Endothelial cell of umbilical vein (primary cell): ENCODE data around the gene UNKL. TPM values are rescaled to one million over a fixed set of nuclear protein-coding genes. Genes with fewer than 3 reads are reported as not detected.

ENCODE experiments used
- BruUV-seq: library from RNA; stranded (reverse); fragments of 400-500 nt; replicated peaks from 2 replicates; lab custom pipeline; 2021; lab: Mats Ljungman, UMichigan
- CTCF ChIA-PET: fragments of 300-600, 350-600 bp; sonication (Branson Sonifier 250); formaldehyde crosslinking; loops from one replicate; lab custom pipeline; 2021; ENCODE audit warnings: antibody characterized with exemption, inconsistent platforms; lab: Charles Lee
- POLR2A ChIA-PET: fragments of 300-600, 350-600 bp; sonication (Branson Sonifier 250); formaldehyde crosslinking; loops from one replicate; lab custom pipeline; 2021; ENCODE audit warnings: antibody characterized with exemption, inconsistent platforms; lab: Charles Lee
- DNase-seq: peaks from one replicate; pipeline ENCODE4 v3.0.0-alpha.2; 2011; ENCODE audit warnings: low read depth, low spot score
- FAIRE-seq: peaks from 2 replicates; lab custom pipeline; 2011; peaks lifted over from hg19 to GRCh38; lab: Jason Lieb, UNC
- H2AFZ ChIP-seq: 2 replicates; pipeline ENCODE4 v1.6.0; 2012; ENCODE audit warnings: low read depth, low read length, control low read depth, inconsistent platforms
- H3K27ac ChIP-seq: 2 replicates; pipeline ENCODE4 v1.5.1; 2011; ENCODE audit warnings: low read depth, mild to moderate bottlenecking, control low read depth, low read length, moderate library complexity; ENCODE audit not compliant: insufficient read depth
- H3K27me3 ChIP-seq, 2 experiments: 2 replicates each; pipeline versions ENCODE4 v1.6.0 to v1.6.1; 2011; ENCODE audit warnings: low read length in 2 of 2, mixed read lengths in 1 of 2; ENCODE audit not compliant: control insufficient read depth in 2 of 2, insufficient read depth in 2 of 2
- H3K36me3 ChIP-seq, 2 experiments: 2 replicates in 1 of 2; 3 replicates in 1 of 2; pipeline ENCODE4 v1.5.1; 2011; ENCODE audit warnings: low read length in 2 of 2, mild to moderate bottlenecking in 1 of 2, moderate library complexity in 1 of 2; ENCODE audit not compliant: control insufficient read depth in 2 of 2, insufficient read depth in 2 of 2; ENCODE audit errors: extremely low read depth in 1 of 2
- H3K4me1 ChIP-seq: 3 replicates; pipeline ENCODE4 v1.5.1; 2011; ENCODE audit warnings: mild to moderate bottlenecking, low read length; ENCODE audit not compliant: control insufficient read depth, insufficient read depth; ENCODE audit errors: extremely low read depth
- H3K4me2 ChIP-seq: 2 replicates; pipeline ENCODE4 v1.6.1; 2011; ENCODE audit warnings: low read length, control low read depth, mixed read lengths; ENCODE audit not compliant: insufficient read depth
- H3K4me3 ChIP-seq, 3 experiments: fragments of 200-600 bp in 1 of 3; sonication (generic), shearing (Covaris generic) in 1 of 3; replicated peaks in 1 of 3; 2 replicates each; pipeline ENCODE4 v1.5.1; 2011 to 2016; ENCODE audit warnings: control low read depth in 3 of 3, low read length in 3 of 3, mild to moderate bottlenecking in 2 of 3, inconsistent platforms in 1 of 3, low read depth in 1 of 3, moderate library complexity in 1 of 3; ENCODE audit not compliant: insufficient read depth in 1 of 3
- H3K79me2 ChIP-seq: 2 replicates; pipeline ENCODE4 v1.6.0; 2012; ENCODE audit warnings: low read length, inconsistent platforms; ENCODE audit not compliant: control insufficient read depth, insufficient read depth
- H3K9ac ChIP-seq: replicated peaks from 2 replicates; pipeline ENCODE3; 2011; ENCODE audit warnings: low read length, control low read depth; ENCODE audit not compliant: insufficient read depth; ENCODE audit errors: extremely low read depth
- H3K9me1 ChIP-seq: replicated peaks from 3 replicates; pipeline ENCODE4 v1.6.0; 2011; ENCODE audit warnings: mild to moderate bottlenecking, low read length; ENCODE audit not compliant: control insufficient read depth, insufficient read depth; ENCODE audit errors: extremely low read depth
- H3K9me3 ChIP-seq: replicated peaks from 2 replicates; pipeline ENCODE4 v1.5.1; 2012; ENCODE audit warnings: low read length, inconsistent platforms; ENCODE audit not compliant: control insufficient read depth, insufficient read depth
- H4K20me1 ChIP-seq: replicated peaks from 2 replicates; pipeline ENCODE3; 2011; ENCODE audit warnings: mild to moderate bottlenecking, low read length; ENCODE audit not compliant: control insufficient read depth, insufficient read depth; ENCODE audit errors: extremely low read depth
- CTCF ChIP-seq, 2 donors: IDR thresholded peaks; 1 replicate in 1 of 2; 2 replicates in 1 of 2; pipeline ENCODE4 v1.5.1; 2011; ENCODE audit warnings: low read length in 2 of 2, mild to moderate bottlenecking in 2 of 2, moderate library complexity in 2 of 2, control low read depth in 1 of 2, inconsistent platforms in 1 of 2, low read depth in 1 of 2; ENCODE audit not compliant: insufficient read depth in 1 of 2; ENCODE audit errors: extremely low read depth in 1 of 2
- EZH2 ChIP-seq: IDR thresholded peaks from 2 replicates; pipeline ENCODE4 v1.6.1; 2012; ENCODE audit warnings: borderline replicate concordance, low read depth, mild to moderate bottlenecking, moderate library complexity, low read length, inconsistent platforms; ENCODE audit not compliant: severe bottlenecking
- FOS ChIP-seq: IDR thresholded peaks from 2 replicates; pipeline ENCODE4 v1.6.1; 2011; ENCODE audit warnings: mild to moderate bottlenecking, low read length, moderate library complexity, borderline replicate concordance; ENCODE audit not compliant: insufficient read depth
- GATA2 ChIP-seq: IDR thresholded peaks from 2 replicates; pipeline ENCODE4 v1.7.0; 2011; ENCODE audit warnings: low read depth, mild to moderate bottlenecking, moderate library complexity, mixed read lengths, low read length; ENCODE audit not compliant: insufficient read length, insufficient read depth
- JUN ChIP-seq: IDR thresholded peaks from 2 replicates; pipeline ENCODE4 v1.6.1; 2011; ENCODE audit warnings: borderline replicate concordance, low read depth; ENCODE audit not compliant: insufficient read length, insufficient read depth
- MAX ChIP-seq: IDR thresholded peaks from 2 replicates; pipeline ENCODE4 v1.6.1; 2011; ENCODE audit not compliant: insufficient read depth, insufficient read length
- MYC ChIP-seq: IDR thresholded peaks from one replicate; pipeline ENCODE4 v1.6.1; 2011; ENCODE audit warnings: mild to moderate bottlenecking, low read depth, low read length
- POLR2A ChIP-seq: IDR thresholded peaks from 2 replicates; pipeline ENCODE4 v1.6.1; 2012; ENCODE audit warnings: low read depth, mild to moderate bottlenecking, control low read depth, low read length
- dilution Hi-C: fragments of 300-500 bp; cut with MboI; formaldehyde crosslinking; loops from one replicate; pipeline ENCODE4 v1.15.0; 2019; ENCODE audit warnings: low sequenced_read_pairs; ENCODE audit not compliant: extremely low pct_ligation_motif_present
- intact Hi-C: fragments of 100-400 bp; cut with micrococcal nuclease; formaldehyde crosslinking; loops from one replicate; pipeline ENCODE4 v1.10.0; 2022
- polyA plus RNA-seq, 4 experiments: library from polyadenylated mRNA; depleted of rRNA in 3 of 4; stranded (reverse) in 3 of 4; unstranded in 1 of 4; fragments of >200 nt; gene quantifications; 2 replicates each; pipeline versions ENCODE4 v1.2.1 to v1.2.3, GENCODE V29; 2011 to 2012; ENCODE audit warnings: missing spikeins in 1 of 4
- total RNA-seq: library from RNA; stranded (reverse); gene quantifications from 2 replicates; pipeline ENCODE4 v1.2.3, GENCODE V29; 2021

Gene UNKL
- total and polyA plus RNA-seq, 2 donors (not counting 3 experiments of a cell fraction or from before 2014, with no cell fraction given): 17.1 to 32.8 TPM

DNA sequence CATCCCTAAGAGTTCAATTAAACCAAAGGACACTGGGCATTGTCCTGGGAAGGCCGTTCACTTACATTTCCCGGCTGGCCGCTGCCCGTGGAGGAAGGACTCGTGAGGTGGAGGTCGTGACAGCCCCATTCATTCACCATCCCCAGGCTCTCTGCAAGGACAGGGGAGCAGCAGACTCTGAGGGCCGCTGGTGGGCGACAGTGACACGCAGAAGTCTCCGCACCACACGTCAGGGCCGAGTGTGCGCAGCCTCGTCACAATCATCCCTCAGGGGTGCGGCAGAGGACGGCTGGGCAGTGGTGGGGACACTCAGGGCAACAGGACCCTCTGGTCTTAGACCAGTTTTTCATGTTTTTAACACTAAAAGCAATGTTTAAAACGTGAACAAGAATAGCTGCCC lies 21.7 kb downstream of the UNKL start:
- H3K4me3 ChIP-seq: no peak overlapping the region
- H4K20me1 ChIP-seq: no peaks in the 10 kb centered on the region
- FAIRE-seq: no peak
- ChIA-PET POLR2A (no interaction called here), CTCF (interaction anchor here (1.3 kb wide), 1 partner anchor 29 kb away, joined by 4 read pairs; no protein-coding TSS in a partner anchor)
- intact Hi-C loops: no loop called here
- H3K9me1 ChIP-seq: no peaks in the 10 kb centered on the region
- H3K9ac ChIP-seq: no peak overlapping the region
- no peak overlapping the region for H3K4me2 ChIP-seq
- no peak overlapping the region for H3K27ac ChIP-seq
- peaks cover 0 to 22% of the 10 kb centered on the region in 2 experiments for H3K36me3 ChIP-seq
- no peaks in the 10 kb centered on the region for H3K9me3 ChIP-seq
- no peak for DNase-seq
- dilution Hi-C loops: no loop called here
- H3K4me1 ChIP-seq: no peaks in the 10 kb centered on the region
- H3K79me2 ChIP-seq: no peaks in the 10 kb centered on the region
- H3K27me3 ChIP-seq: no peaks in the 10 kb centered on the region
- TF ChIP-seq FOS (no peak), EZH2 (no peak), GATA2 (no peak), POLR2A (no peak), MYC (no peak), JUN (no peak), MAX (no peak), CTCF (IDR thresholded peaks at IDR 0.05; ENCODE audit: extremely low read depth in 1 of 2, insufficient read depth in 1 of 2, low read depth in 1 of 2, low read length in 2 of 2) (no peak)
- no peak overlapping the region for H2AFZ ChIP-seq
- no TSS peak for BruUV-seq
